BLaER1 treated with 17β-estradiol and CSF1 and Interleukin-3, amounts not matched to agents 10 nM and 100 nM (cell line): ENCODE measurements around the gene DGKD.

ENCODE experiments used
- H3K27ac ChIP-seq, 11 experiments: shearing (Covaris generic); formaldehyde crosslinking; 2 replicates each; pipeline ENCODE4 v1.8.1; 2022
- H3K27me3 ChIP-seq, 11 experiments: shearing (Covaris generic); formaldehyde crosslinking; 2 replicates each; pipeline ENCODE4 v1.8.1; 2022
- H3K36me3 ChIP-seq, 11 experiments: shearing (Covaris generic); formaldehyde crosslinking; 2 replicates each; pipeline ENCODE4 v1.8.1; 2022
- H3K4me1 ChIP-seq, 10 experiments: shearing (Covaris generic); formaldehyde crosslinking; 2 replicates each; pipeline ENCODE4 v1.8.1; 2022
- H3K4me2 ChIP-seq, 11 experiments: shearing (Covaris generic); formaldehyde crosslinking; 2 replicates each; pipeline ENCODE4 v1.8.1; 2022
- H3K4me3 ChIP-seq, 10 experiments: shearing (Covaris generic); formaldehyde crosslinking; 2 replicates each; pipeline ENCODE4 v1.8.1; 2022
- H3K9ac ChIP-seq, 11 experiments: shearing (Covaris generic); formaldehyde crosslinking; 2 replicates each; pipeline ENCODE4 v1.8.1; 2022
- H3K9me3 ChIP-seq, 11 experiments: shearing (Covaris generic); formaldehyde crosslinking; replicated peaks in 1 of 11; 2 replicates each; pipeline ENCODE4 v1.8.1; 2022
- H4K20me1 ChIP-seq, 11 experiments: shearing (Covaris generic); formaldehyde crosslinking; 2 replicates each; pipeline ENCODE4 v1.8.1; 2022
- Cebpa-rat ChIP-seq, 11 experiments: shearing (Covaris generic); IDR thresholded peaks; 2 replicates each; pipeline ENCODE4 v1.8.1; 2022

DGKD gene

DNA sequence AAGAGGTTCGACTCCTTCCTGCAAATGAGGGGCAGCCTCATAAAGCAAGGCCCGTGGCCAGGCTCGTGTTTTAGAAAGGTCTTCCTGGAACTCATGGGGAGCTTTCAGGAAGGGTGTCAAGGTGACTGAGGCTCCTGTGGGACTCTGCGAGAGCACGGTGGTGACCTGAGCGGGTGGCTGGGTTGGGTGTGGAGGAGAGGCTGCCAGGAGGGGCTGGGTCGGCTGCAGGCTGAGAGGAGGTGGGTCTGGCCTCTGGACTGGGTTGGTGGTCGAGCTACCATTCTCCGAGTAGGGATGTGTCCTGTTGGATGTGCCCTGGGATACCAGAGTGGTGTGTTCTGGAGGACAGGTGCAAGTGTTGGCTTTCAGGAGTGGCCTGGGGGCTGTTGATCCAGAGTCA, 86.4 kb downstream of the DGKD start:
- Histone ChIP-seq H3K27me3 (no peaks in the 10 kb centered on the region), H3K9ac (no peak overlapping the region; a peak in 1 of 22 replicates), H3K36me3 (peaks cover 97 to 100% (median 100%) of the 10 kb centered on the region in 11 experiments), H4K20me1 (peaks cover 16 to 100% (median 100%) of the 10 kb centered on the region in 11 experiments; a peak in 21 of 22 replicates), H3K4me1 (peaks cover 0 to 10% (median 0%) of the 10 kb centered on the region in 10 experiments; a peak in 5 of 20 replicates), H3K9me3 (no peaks in the 10 kb centered on the region), H3K4me3 (no peak overlapping the region), H3K4me2 (no peak overlapping the region), H3K27ac (no peak overlapping the region)
- no peak for TF ChIP-seq Cebpa-rat (IDR thresholded peaks at IDR 0.05)

DNA sequence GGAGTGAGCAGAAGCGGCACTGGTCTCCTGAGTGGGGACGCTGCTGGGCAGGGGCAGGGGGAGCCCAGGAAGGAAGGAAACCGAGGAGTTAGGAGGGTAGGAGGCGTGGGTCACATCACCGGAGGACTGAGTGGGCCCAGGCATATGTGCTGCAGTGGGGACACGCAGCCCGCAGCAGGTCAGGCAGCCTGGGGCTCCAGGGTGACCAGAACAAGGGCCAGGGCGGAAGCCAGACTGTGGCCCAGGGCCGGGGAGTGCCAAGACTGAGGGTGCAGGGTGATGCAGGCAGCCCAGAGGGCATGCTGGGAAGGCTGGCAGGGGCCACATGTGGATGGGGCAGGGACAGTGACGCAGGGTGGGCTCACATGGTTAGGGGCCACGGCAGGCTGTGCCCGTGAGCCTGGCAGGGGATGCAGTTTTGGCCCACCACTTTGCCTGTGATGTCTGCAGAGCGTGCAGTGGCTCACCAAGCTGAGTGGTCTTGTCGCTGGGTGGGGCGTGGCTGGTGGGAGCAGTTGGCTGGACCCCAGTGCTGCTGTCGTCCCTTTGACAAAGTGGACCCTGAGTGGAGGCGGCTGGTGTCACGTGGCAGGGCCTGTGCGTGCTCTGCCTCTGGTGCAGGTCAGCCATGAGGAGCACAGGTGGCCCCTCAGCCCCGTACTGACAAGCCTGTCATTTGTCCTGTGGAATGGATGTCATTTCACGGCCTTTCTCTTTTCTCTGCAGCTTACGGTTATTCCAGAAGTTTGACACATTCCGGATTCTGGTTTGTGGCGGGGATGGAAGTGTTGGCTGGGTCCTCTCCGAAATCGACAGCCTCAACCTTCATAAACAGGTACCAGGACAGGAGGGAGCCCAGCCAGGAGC, 87.1 kb downstream of the DGKD start:
- H3K9me3 ChIP-seq: no peaks in the 10 kb centered on the region
- peaks cover 0 to 8% (median 0%) of the 10 kb centered on the region in 10 experiments; a peak in 2 of 20 replicates for H3K4me1 ChIP-seq
- peaks cover 9 to 100% (median 100%) of the 10 kb centered on the region in 11 experiments; a peak in 20 of 22 replicates for H4K20me1 ChIP-seq
- H3K27ac ChIP-seq: no peak overlapping the region
- no peak overlapping the region for H3K4me3 ChIP-seq
- no peak for TF ChIP-seq Cebpa-rat (IDR thresholded peaks at IDR 0.05)
- no peaks in the 10 kb centered on the region for H3K27me3 ChIP-seq
- H3K36me3 ChIP-seq: peaks cover 97 to 100% (median 100%) of the 10 kb centered on the region in 11 experiments
- no peak overlapping the region for H3K4me2 ChIP-seq
- H3K9ac ChIP-seq: 0 out of 22 replicates have a peak overlapping the region, but pooled peaks of 1 of the 11 experiments have one; percentile 14

DNA sequence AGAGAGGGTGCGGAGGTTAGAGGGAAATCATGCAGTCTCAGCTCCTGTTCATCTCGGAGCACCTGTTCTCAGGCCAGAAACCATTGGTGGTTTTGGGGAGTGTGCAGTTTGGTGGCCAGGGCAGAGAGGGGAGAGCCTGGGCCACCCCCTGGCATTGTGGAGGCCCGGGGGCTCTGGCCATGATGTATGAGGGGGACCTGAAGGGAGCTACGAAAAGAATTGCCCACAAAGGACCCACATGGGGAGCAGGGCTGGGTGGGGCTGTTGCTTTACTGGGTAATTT, 87.7 kb downstream of the DGKD start:
- Histone ChIP-seq H3K9ac (no peak overlapping the region), H4K20me1 (peaks cover 6 to 100% (median 100%) of the 10 kb centered on the region in 11 experiments; a peak in 20 of 22 replicates), H3K9me3 (no peaks in the 10 kb centered on the region), H3K27me3 (no peaks in the 10 kb centered on the region), H3K36me3 (peaks cover 97 to 100% (median 100%) of the 10 kb centered on the region in 11 experiments), H3K4me2 (no peak overlapping the region), H3K4me1 (peaks cover 0 to 6% (median 0%) of the 10 kb centered on the region in 10 experiments; a peak in 1 of 20 replicates), H3K27ac (no peak overlapping the region), H3K4me3 (no peak overlapping the region)
- TF ChIP-seq Cebpa-rat (IDR thresholded peaks at IDR 0.05): no peak

DNA sequence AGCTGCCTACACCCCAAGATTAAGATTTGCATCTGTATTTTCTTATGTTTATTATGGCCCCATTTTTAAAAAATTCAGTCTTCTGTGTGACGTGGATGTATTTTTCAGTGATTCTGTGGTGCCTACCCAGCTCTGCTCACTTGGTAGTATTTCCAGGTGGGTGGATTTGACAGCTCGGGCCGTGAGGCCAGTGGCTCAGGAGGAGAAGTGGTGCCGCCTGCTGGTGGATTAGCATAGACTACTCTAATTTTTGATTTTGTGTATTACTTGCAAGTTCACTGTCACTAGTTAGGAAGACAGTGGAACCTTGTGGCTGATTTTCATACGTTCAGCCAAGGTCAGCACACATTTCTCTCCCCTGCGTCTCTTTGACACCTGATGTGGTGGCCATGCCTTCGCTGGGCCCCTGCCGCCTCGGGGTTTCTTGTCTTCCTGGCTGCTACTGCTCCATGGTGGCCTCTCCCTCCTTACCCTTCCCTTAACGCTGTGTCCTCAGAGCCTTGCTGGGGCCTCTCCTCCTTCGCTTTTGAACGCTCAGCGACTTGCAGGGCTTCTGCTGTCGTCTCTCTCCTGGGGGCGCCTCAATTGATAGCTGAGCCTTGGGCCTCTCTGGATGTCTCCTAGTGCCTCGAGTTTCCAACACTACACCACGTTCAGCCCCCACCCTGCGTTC, 89.4 kb downstream of the DGKD start:
- Histone ChIP-seq H3K9ac (no peak overlapping the region), H3K9me3 (no peaks in the 10 kb centered on the region), H3K27ac (peak overlapping the region in 2 of 11 experiments; percentile 12 to 16; a peak in 2 of 22 replicates), H3K27me3 (no peaks in the 10 kb centered on the region), H3K4me1 (0 out of 20 replicates have a peak, but pooled peaks cover 0 to 5% (median 0%) of the 10 kb centered on the region in 10 experiments), H3K36me3 (peaks cover 97 to 100% (median 100%) of the 10 kb centered on the region in 11 experiments), H3K4me3 (no peak overlapping the region), H4K20me1 (peaks cover 6 to 100% (median 100%) of the 10 kb centered on the region in 11 experiments; a peak in 20 of 22 replicates), H3K4me2 (no peak overlapping the region)
- TF ChIP-seq Cebpa-rat (IDR thresholded peaks at IDR 0.05): no peak

DNA sequence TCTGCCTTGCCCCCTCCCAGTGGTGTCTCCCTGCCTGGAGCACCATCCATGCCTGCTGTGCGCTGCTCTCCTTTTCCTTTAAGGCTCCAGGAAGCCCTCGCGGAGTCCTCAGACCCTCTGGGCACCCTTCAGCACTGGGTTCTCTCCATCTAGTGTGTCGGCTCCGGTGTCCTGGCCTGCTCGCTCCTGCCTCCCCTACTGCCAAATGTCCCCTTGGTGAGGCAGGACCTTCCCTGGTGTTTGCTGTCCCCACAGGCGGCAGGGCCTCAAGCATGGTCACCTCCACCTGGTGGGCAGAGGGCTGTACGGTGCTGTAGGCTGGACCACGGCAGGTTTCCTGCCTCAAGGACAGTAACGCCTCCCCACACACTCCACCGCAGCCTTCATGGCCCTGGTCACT, 90.2 kb downstream of the DGKD start:
- no peak overlapping the region for H3K9ac ChIP-seq
- no peak overlapping the region for H3K4me3 ChIP-seq
- peaks cover 97 to 100% (median 100%) of the 10 kb centered on the region in 11 experiments for H3K36me3 ChIP-seq
- H3K4me1 ChIP-seq: 0 out of 20 replicates have a peak, but pooled peaks cover 0 to 5% (median 0%) of the 10 kb centered on the region in 10 experiments
- H3K27me3 ChIP-seq: no peaks in the 10 kb centered on the region
- TF ChIP-seq Cebpa-rat (IDR thresholded peaks at IDR 0.05): no peak
- H3K27ac ChIP-seq: peak overlapping the region in 2 of 11 experiments; percentile 16 to 18; a peak in 2 of 22 replicates
- no peak overlapping the region for H3K4me2 ChIP-seq
- peaks cover 6 to 100% (median 100%) of the 10 kb centered on the region in 11 experiments; a peak in 20 of 22 replicates for H4K20me1 ChIP-seq
- no peaks in the 10 kb centered on the region for H3K9me3 ChIP-seq

DNA sequence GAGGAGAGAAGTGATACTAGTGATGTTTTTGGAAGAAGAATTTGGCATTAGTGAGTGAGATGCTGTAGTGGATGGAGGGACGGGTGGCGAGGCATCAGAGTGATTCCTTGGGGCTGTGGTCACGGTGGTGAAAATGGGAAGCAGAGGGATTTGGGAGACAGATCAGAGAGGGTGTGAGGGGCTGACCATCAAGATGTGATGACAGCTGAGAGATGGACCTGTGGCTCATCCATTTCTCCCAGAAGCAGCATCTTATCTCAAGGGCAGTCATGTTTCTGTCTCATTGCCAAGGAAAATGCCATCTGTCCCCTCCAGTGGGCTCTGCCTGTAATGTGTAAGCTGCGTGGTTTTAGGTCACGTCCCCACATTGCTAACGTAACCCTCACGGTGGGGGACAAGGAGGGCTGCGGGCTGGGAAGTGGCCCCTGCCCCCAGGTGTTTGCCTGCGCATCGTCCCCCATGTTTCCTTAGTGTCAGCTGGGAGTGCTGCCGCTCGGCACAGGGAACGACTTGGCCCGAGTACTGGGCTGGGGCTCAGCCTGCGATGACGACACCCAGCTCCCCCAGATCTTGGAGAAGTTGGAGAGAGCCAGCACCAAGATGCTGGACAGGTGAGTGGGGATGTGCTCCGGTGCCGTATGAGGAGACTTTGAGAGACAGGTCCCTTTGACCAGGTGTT, 91.0 kb downstream of the DGKD start:
- Histone ChIP-seq H3K27ac (peak overlapping the region in 1 of 11 experiments; percentile 18; a peak in 1 of 22 replicates), H3K4me3 (no peak overlapping the region), H4K20me1 (peaks cover 6 to 100% (median 100%) of the 10 kb centered on the region in 11 experiments; a peak in 20 of 22 replicates), H3K9ac (no peak overlapping the region), H3K4me2 (no peak overlapping the region), H3K36me3 (peaks cover 97 to 100% (median 100%) of the 10 kb centered on the region in 11 experiments), H3K4me1 (0 out of 20 replicates have a peak, but pooled peaks cover 0 to 5% (median 0%) of the 10 kb centered on the region in 10 experiments), H3K9me3 (no peaks in the 10 kb centered on the region), H3K27me3 (no peaks in the 10 kb centered on the region)
- TF ChIP-seq Cebpa-rat (IDR thresholded peaks at IDR 0.05): no peak

DNA sequence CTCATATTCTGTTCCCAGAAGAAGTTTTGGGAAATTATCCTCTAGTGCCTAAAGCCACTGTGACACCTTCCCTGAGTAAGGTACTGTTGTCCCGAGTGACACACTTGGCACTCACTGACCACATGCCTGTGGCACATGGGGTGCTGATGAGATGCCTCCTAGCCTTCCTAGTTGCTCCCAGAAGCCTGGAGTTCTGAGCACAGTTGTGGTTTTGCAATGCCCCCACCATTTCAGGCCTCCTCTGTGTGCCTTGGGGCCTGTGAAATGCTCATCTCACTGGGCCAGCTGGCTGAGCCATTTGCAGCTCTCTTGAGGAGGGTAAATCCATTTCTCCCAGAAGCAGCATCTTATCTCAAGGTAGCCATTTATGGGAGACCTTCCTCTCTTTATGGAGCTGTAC, 91.8 kb downstream of the DGKD start:
- Histone ChIP-seq H3K9me3 (no peaks in the 10 kb centered on the region), H3K27me3 (no peaks in the 10 kb centered on the region), H3K4me2 (no peak overlapping the region), H3K36me3 (peaks cover 97 to 100% (median 100%) of the 10 kb centered on the region in 11 experiments), H4K20me1 (peaks cover 5 to 100% (median 100%) of the 10 kb centered on the region in 11 experiments; a peak in 20 of 22 replicates), H3K9ac (no peak overlapping the region), H3K4me3 (no peak overlapping the region), H3K27ac (no peak overlapping the region), H3K4me1 (0 out of 20 replicates have a peak, but pooled peaks cover 0 to 5% (median 0%) of the 10 kb centered on the region in 10 experiments)
- no peak for TF ChIP-seq Cebpa-rat (IDR thresholded peaks at IDR 0.05)

DNA sequence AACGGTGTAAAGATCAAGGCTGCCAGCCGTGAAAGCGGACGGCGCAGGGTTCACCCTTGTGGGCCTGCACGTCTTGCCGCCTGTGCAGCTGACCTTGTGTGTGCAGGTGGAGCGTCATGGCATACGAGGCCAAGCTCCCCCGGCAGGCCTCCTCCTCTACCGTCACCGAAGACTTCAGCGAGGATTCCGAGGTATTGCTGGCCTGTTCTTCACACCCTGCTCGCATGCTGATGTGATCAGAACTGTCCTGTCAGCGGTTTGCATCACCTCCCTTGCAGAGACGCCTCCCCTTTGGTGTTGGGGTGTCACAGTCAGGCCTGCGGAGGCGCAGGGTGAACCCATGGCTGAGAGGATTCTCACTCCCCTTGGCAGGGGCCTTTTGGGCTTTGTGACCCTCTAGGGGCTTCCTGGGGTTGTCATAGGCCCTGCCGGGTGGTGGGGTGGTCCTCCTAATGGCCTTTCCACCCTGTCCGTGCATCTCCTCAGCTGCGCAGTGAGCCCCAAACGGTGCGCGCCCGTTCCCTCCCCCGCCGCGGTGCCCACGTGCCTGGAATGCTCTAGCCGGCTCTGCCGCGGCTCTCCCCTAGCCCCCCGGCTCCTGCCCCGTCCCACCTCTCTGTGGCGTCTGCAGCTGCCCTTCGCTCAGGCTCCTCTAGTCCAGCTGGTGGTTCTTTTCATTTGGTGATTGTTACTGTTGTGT, 92.5 kb downstream of the DGKD start:
- H3K36me3 ChIP-seq: peaks cover 97 to 100% (median 100%) of the 10 kb centered on the region in 11 experiments

More for the DNA sequence above, 92.5 kb downstream of the DGKD start:
- H3K27me3 ChIP-seq: no peaks in the 10 kb centered on the region
- TF ChIP-seq Cebpa-rat (IDR thresholded peaks at IDR 0.05): no peak
- no peak overlapping the region for H3K4me3 ChIP-seq
- no peaks in the 10 kb centered on the region for H3K9me3 ChIP-seq
- H3K9ac ChIP-seq: no peak overlapping the region
- no peak overlapping the region for H3K4me2 ChIP-seq
- no peak overlapping the region for H3K27ac ChIP-seq
- H3K4me1 ChIP-seq: no peaks in the 10 kb centered on the region
- peaks cover 0 to 100% (median 99%) of the 10 kb centered on the region in 11 experiments; a peak in 20 of 22 replicates for H4K20me1 ChIP-seq
